CD14-positive monocyte (primary cell): ENCODE results near the gene ITGB6. TPM values are rescaled to one million over a fixed set of nuclear protein-coding genes. Genes with fewer than 3 reads are reported as not detected.
A peak's percentile ranks its signal among the peaks of the same experiment; 100 is the strongest.

Experiments used
- DNase-seq, 3 donors: peaks; one replicate each; pipeline ENCODE4 v3.0.0-alpha.2; 2011 to 2022
- H2AFZ ChIP-seq: 2 replicates; pipeline ENCODE4 v1.6.0; 2012; ENCODE audit warnings: mild to moderate bottlenecking, low read depth, low read length, inconsistent platforms; ENCODE audit not compliant: insufficient read depth, poor library complexity, severe bottlenecking
- H3K27ac ChIP-seq, 2 donors: 1 replicate in 1 of 2; 2 replicates in 1 of 2; pipeline ENCODE4 v1.5.1; 2012 to 2013; ENCODE audit warnings: low read length in 2 of 2, control low read depth in 1 of 2, inconsistent platforms in 1 of 2, low read depth in 1 of 2, mild to moderate bottlenecking in 1 of 2
- H3K27me3 ChIP-seq, 2 donors: one replicate each; pipeline versions ENCODE4 v1.6.0 to v1.6.1; 2011 to 2013; ENCODE audit warnings: low read length in 2 of 2; ENCODE audit not compliant: control insufficient read depth in 2 of 2, insufficient read depth in 2 of 2
- H3K36me3 ChIP-seq, 2 donors: replicated peaks in 1 of 2; 1 replicate in 1 of 2; 2 replicates in 1 of 2; pipeline versions ENCODE4 v1.5.1 to v1.6.1; 2012 to 2013; ENCODE audit warnings: low read length in 2 of 2, control low read depth in 1 of 2, inconsistent platforms in 1 of 2, mild to moderate bottlenecking in 1 of 2; ENCODE audit not compliant: insufficient read depth in 2 of 2, control insufficient read depth in 1 of 2
- H3K4me1 ChIP-seq, 2 donors: 1 replicate in 1 of 2; 2 replicates in 1 of 2; pipeline versions ENCODE4 v1.5.1 to v1.6.1; 2012 to 2013; ENCODE audit warnings: low read length in 2 of 2, control low read depth in 1 of 2, inconsistent platforms in 1 of 2, mild to moderate bottlenecking in 1 of 2, moderate library complexity in 1 of 2; ENCODE audit not compliant: insufficient read depth in 2 of 2, control insufficient read depth in 1 of 2
- H3K4me2 ChIP-seq: replicated peaks from 2 replicates; pipeline ENCODE3; 2012; ENCODE audit warnings: low read length, moderate library complexity, mild to moderate bottlenecking; ENCODE audit not compliant: poor library complexity, severe bottlenecking; ENCODE audit errors: extremely low read depth
- H3K4me3 ChIP-seq, 3 experiments: fragments of 200-600 bp in 1 of 3; sonication (generic) in 1 of 3; replicated peaks in 1 of 3; 1 replicate in 2 of 3; 2 replicates in 1 of 3; pipeline ENCODE4 v1.5.1; 2011 to 2013; ENCODE audit warnings: low read length in 3 of 3, mild to moderate bottlenecking in 3 of 3, control low read depth in 2 of 3, low read depth in 2 of 3, inconsistent platforms in 1 of 3, moderate library complexity in 1 of 3
- H3K79me2 ChIP-seq: 2 replicates; pipeline ENCODE4 v1.6.0; 2012; ENCODE audit warnings: mild to moderate bottlenecking, control low read depth, inconsistent platforms, low read length, moderate library complexity; ENCODE audit not compliant: insufficient read depth
- H3K9ac ChIP-seq: 2 replicates; pipeline ENCODE4 v1.6.0; 2017; ENCODE audit warnings: low read length, mild to moderate bottlenecking; ENCODE audit not compliant: insufficient read depth, poor library complexity, severe bottlenecking
- H3K9me3 ChIP-seq, 2 donors: replicated peaks in 1 of 2; 1 replicate in 1 of 2; 2 replicates in 1 of 2; pipeline versions ENCODE4 v1.5.1 to v1.6.1; 2012 to 2013; ENCODE audit warnings: low read length in 2 of 2, control low read depth in 1 of 2; ENCODE audit not compliant: control insufficient read depth in 1 of 2, insufficient read depth in 1 of 2
- H4K20me1 ChIP-seq: 2 replicates; pipeline ENCODE4 v1.6.0; 2012; ENCODE audit warnings: mild to moderate bottlenecking, low read length, control low read depth, moderate library complexity; ENCODE audit not compliant: insufficient read depth
- H3K27ac Mint-ChIP-seq, 7 donors: one replicate each; pipeline ENCODE4 v1.8.0; 2020; ENCODE audit warnings: mild to moderate bottlenecking in 7 of 7, mixed read lengths in 7 of 7, moderate library complexity in 6 of 7, inconsistent platforms in 2 of 7
- H3K27me3 Mint-ChIP-seq, 3 donors: one replicate each; pipeline ENCODE4 v1.8.0; 2021 to 2022; ENCODE audit warnings: low read depth in 3 of 3, mild to moderate bottlenecking in 3 of 3, mixed read lengths in 3 of 3, moderate library complexity in 3 of 3, inconsistent platforms in 1 of 3
- H3K36me3 Mint-ChIP-seq, 2 donors: one replicate each; pipeline ENCODE4 v1.8.0; 2020; ENCODE audit warnings: mixed read lengths in 2 of 2, inconsistent platforms in 1 of 2, mild to moderate bottlenecking in 1 of 2
- H3K4me1 Mint-ChIP-seq: one replicate; pipeline ENCODE4 v1.8.0; 2020; ENCODE audit warnings: mild to moderate bottlenecking, mixed read lengths
- H3K4me3 Mint-ChIP-seq, 2 donors: one replicate each; pipeline ENCODE4 v1.8.0; 2020; ENCODE audit warnings: mild to moderate bottlenecking in 2 of 2, mixed read lengths in 2 of 2, moderate library complexity in 1 of 2
- H3K9me3 Mint-ChIP-seq, 7 donors: one replicate each; pipeline ENCODE4 v1.8.0; 2020 to 2022; ENCODE audit warnings: mixed read lengths in 7 of 7, mild to moderate bottlenecking in 6 of 7, moderate library complexity in 6 of 7, inconsistent platforms in 2 of 7
- CTCF ChIP-seq: fragments of 200-600 bp; IDR thresholded peaks from one replicate; pipeline ENCODE4 v1.8.0; 2022; ENCODE audit warnings: antibody characterized with exemption, mild to moderate bottlenecking
- whole genome bisulfite sequencing: methylation state at CpG from one replicate; pipeline ENCODE4 v1.1.5; 2013; ENCODE audit warnings: missing lambda C conversion rate; ENCODE audit not compliant: insufficient coverage; 5-methylcytosine and 5-hydroxymethylcytosine counted together
- intact Hi-C, 2 donors: fragments of 100-400 bp; cut with micrococcal nuclease; formaldehyde crosslinking; loops; one replicate each; pipeline versions ENCODE4 v1.15.0 to v1.15.1; 2023
- polyA plus RNA-seq, 3 donors: library from polyadenylated mRNA; depleted of rRNA in 1 of 3; unstranded in 2 of 3; stranded (reverse) in 1 of 3; fragments of 300-500 nt in 2 of 3; fragments of >200 nt in 1 of 3; fragmentation: Illumina TruSeq in 2 of 3; gene quantifications; 1 replicate in 2 of 3; 2 replicates in 1 of 3; pipeline ENCODE4 v1.2.3, GENCODE V29; 2012 to 2021

ITGB6 gene
- polyA plus RNA-seq, 3 donors, result not detected

GRCh38 chr2:160220026-160220425 is 20.0 kb upstream of the ITGB6 start:
- Histone ChIP-seq H4K20me1 (no peaks in the 10 kb centered on the region), H3K27ac (no peak overlapping the region), H3K36me3 (no peaks in the 10 kb centered on the region), H3K9me3 (no peaks in the 10 kb centered on the region), H2AFZ (no peak overlapping the region), H3K79me2 (no peaks in the 10 kb centered on the region), H3K27me3 (no peaks in the 10 kb centered on the region), H3K4me3 (no peak overlapping the region), H3K4me2 (no peak overlapping the region), H3K9ac (no peak overlapping the region), H3K4me1 (no peaks in the 10 kb centered on the region)
- H3K4me3 Mint-ChIP-seq, result no peak overlapping the region
- no peaks in the 10 kb centered on the region for H3K4me1 Mint-ChIP-seq
- DNase-seq, result no peak
- no peak overlapping the region for H3K27ac Mint-ChIP-seq
- no CpG with 5 or more reads among the region's 2 CpGs for WGBS
- intact Hi-C loops, result no loop called here
- H3K9me3 Mint-ChIP-seq, result no peaks in the 10 kb centered on the region
- H3K27me3 Mint-ChIP-seq, result peaks cover 0 to 3% (median 0%) of the 10 kb centered on the region in 3 donors
- H3K36me3 Mint-ChIP-seq, result no peaks in the 10 kb centered on the region
- no peak for TF ChIP-seq CTCF

- Histone ChIP-seq H3K4me1 (peaks cover 4% of the 10 kb centered on the region in 2 donors), H3K36me3 (no peaks in the 10 kb centered on the region), H3K27ac (no peak overlapping the region), H3K9ac (no peak overlapping the region), H2AFZ (no peak overlapping the region), H3K4me2 (no peak overlapping the region), H3K27me3 (no peaks in the 10 kb centered on the region), H3K4me3 (no peak overlapping the region), H3K9me3 (no peaks in the 10 kb centered on the region), H4K20me1 (no peaks in the 10 kb centered on the region), H3K79me2 (no peaks in the 10 kb centered on the region)
- WGBS, result 83% methylated on average over 2 of the region's 7 CpGs
- no peak for DNase-seq
- H3K9me3 Mint-ChIP-seq, result no peaks in the 10 kb centered on the region
- peaks cover 8% of the 10 kb centered on the region for H3K4me1 Mint-ChIP-seq
- H3K36me3 Mint-ChIP-seq, result no peaks in the 10 kb centered on the region
- intact Hi-C loops, result no loop called here
- peaks cover 5 to 10% (median 5%) of the 10 kb centered on the region in 3 donors for H3K27me3 Mint-ChIP-seq
- no peak for TF ChIP-seq CTCF
- H3K4me3 Mint-ChIP-seq, result no peak overlapping the region
- peak overlapping the region in 1 of 7 donors; percentile 75 for H3K27ac Mint-ChIP-seq
Observed at GRCh38 chr2:160214461-160215445, 14.7 kb upstream of the ITGB6 start.
